ENCODE data around the gene CCDC107. TPM values are rescaled to one million over a fixed set of nuclear protein-coding genes. Genes with fewer than 3 reads are reported as not detected.

Gene CCDC107
- total and polyA plus RNA-seq, 9 of the 15 experiments (the other 6 are each of a cell fraction or from before 2014, with no cell fraction given) = 0.35 to 11.3 (median 6.9) TPM; not detected in 1

DNA sequence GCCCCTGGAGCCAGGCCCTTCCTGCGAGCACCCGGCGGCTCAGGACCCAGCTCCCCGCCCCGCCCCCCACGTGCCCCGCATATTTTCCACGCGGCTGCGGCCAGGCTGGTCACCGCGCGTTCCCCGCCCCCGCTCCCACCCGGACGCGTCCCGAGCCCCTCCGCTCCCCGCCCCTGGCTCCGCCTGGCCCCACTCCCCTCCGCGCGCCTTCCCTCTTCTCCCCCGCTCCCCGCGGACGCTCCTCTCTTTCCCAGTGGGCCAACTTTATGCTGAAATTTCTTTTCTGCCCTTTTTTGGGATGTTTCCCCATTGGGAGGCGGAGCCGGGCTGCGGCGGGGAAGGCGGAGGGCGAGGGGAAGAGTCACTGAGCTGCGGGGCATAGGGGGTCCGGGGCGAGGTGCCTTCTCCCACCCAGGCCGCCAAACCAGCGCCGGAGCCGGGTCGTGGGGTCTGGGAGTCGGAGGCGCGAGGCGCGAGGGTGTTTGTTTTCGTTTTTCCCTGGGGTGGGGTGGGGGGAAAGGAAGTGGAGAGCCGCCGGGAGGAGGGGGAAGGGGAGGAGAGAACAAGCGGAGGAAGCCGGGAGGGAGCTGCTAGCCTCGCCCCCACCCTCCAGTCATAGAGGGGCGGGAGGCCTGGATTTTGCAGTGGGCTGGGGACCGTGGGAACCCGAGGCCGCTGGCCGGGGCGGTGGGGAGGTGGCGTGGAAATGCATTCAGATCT lies 32.7 kb downstream of the CCDC107 start (continued):
- TF ChIP-seq CBFA2T2 (conservative IDR thresholded peaks at IDR 0.05) = no peak
- TF ChIP-seq, protein P1, sequence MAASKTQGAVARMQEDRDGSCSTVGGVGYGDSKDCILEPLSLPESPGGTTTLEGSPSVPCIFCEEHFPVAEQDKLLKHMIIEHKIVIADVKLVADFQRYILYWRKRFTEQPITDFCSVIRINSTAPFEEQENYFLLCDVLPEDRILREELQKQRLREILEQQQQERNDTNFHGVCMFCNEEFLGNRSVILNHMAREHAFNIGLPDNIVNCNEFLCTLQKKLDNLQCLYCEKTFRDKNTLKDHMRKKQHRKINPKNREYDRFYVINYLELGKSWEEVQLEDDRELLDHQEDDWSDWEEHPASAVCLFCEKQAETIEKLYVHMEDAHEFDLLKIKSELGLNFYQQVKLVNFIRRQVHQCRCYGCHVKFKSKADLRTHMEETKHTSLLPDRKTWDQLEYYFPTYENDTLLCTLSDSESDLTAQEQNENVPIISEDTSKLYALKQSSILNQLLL (CRISPR knock-in tag; IDR thresholded peaks at IDR 0.05; ENCODE audit: borderline replicate concordance) = no peak
- TF ChIP-seq ZNF584 (CRISPR knock-in tag; IDR thresholded peaks at IDR 0.05; ENCODE audit: low read depth) = no peak
- peak; percentile 26 for TF ChIP-seq EGR1 (conservative IDR thresholded peaks at IDR 0.05)
- TF ChIP-seq MCM5 (IDR thresholded peaks at IDR 0.05; ENCODE audit: low read depth) = no peak
- TF ChIP-seq ZFX (CRISPR knock-in tag; IDR thresholded peaks at IDR 0.05) = peak; percentile 38
- TF ChIP-seq MYC (IDR thresholded peaks at IDR 0.05; ENCODE audit: low read depth, low read length) = no peak
- no peak for TF ChIP-seq MYC (CRISPR knock-in tag; IDR thresholded peaks at IDR 0.05; ENCODE audit: borderline replicate concordance, low read depth)
- TF ChIP-seq, protein P2, sequence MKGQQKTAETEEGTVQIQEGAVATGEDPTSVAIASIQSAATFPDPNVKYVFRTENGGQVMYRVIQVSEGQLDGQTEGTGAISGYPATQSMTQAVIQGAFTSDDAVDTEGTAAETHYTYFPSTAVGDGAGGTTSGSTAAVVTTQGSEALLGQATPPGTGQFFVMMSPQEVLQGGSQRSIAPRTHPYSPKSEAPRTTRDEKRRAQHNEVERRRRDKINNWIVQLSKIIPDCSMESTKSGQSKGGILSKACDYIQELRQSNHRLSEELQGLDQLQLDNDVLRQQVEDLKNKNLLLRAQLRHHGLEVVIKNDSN (CRISPR knock-in tag; IDR thresholded peaks at IDR 0.05) = no peak
- TF ChIP-seq, protein P3, sequence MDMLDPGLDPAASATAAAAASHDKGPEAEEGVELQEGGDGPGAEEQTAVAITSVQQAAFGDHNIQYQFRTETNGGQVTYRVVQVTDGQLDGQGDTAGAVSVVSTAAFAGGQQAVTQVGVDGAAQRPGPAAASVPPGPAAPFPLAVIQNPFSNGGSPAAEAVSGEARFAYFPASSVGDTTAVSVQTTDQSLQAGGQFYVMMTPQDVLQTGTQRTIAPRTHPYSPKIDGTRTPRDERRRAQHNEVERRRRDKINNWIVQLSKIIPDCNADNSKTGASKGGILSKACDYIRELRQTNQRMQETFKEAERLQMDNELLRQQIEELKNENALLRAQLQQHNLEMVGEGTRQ (CRISPR knock-in tag; IDR thresholded peaks at IDR 0.05) = peak; percentile 22; the same call in 1 of the 2 replicates
- no peak for TF ChIP-seq EWSR1 (IDR thresholded peaks at IDR 0.05; ENCODE audit: borderline replicate concordance, low read depth, partially characterized antibody)
- TF ChIP-seq, protein P4, sequence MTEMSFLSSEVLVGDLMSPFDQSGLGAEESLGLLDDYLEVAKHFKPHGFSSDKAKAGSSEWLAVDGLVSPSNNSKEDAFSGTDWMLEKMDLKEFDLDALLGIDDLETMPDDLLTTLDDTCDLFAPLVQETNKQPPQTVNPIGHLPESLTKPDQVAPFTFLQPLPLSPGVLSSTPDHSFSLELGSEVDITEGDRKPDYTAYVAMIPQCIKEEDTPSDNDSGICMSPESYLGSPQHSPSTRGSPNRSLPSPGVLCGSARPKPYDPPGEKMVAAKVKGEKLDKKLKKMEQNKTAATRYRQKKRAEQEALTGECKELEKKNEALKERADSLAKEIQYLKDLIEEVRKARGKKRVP (CRISPR knock-in tag; IDR thresholded peaks at IDR 0.05) = no peak
- TF ChIP-seq XRCC5 (IDR thresholded peaks at IDR 0.05; ENCODE audit: low read depth, low read length) = no peak
- TF ChIP-seq SUPT5H (IDR thresholded peaks at IDR 0.05) = peak; percentile 70

Data from K562 (cell line).